ENCODE data around the gene FMO1.

Gene FMO1

GRCh38 chr1:171258943-171259342 lies 10.6 kb downstream of the FMO1 start:
- no peak overlapping the region for H3K4me3 ChIP-seq (ENCODE audit: low read depth in 1 of 2, low read length in 2 of 2)
- no peaks in the 10 kb centered on the region for H3K9me3 ChIP-seq (ENCODE audit: control insufficient read depth in 1 of 2, low read length in 2 of 2)
- H3K27me3 ChIP-seq (ENCODE audit: low read depth, low read length): no peaks in the 10 kb centered on the region
- H3K36me3 ChIP-seq (ENCODE audit: control insufficient read depth in 1 of 2, insufficient read depth in 2 of 2, low read length in 2 of 2): no peaks in the 10 kb centered on the region
- no peaks in the 10 kb centered on the region for H3K4me1 ChIP-seq (ENCODE audit: control insufficient read depth in 1 of 2, insufficient read depth in 2 of 2, low read length in 2 of 2)
- H3K27ac ChIP-seq (ENCODE audit: low read length): no peak overlapping the region

GRCh38 chr1:171261336-171261735 lies 13.0 kb downstream of the FMO1 start:
- H3K4me3 ChIP-seq (ENCODE audit: low read depth in 1 of 2, low read length in 2 of 2): no peak overlapping the region
- H3K27ac ChIP-seq (ENCODE audit: low read length): no peak overlapping the region
- H3K9me3 ChIP-seq (ENCODE audit: control insufficient read depth in 1 of 2, low read length in 2 of 2): no peaks in the 10 kb centered on the region
- H3K27me3 ChIP-seq (ENCODE audit: low read depth, low read length): no peaks in the 10 kb centered on the region
- no peaks in the 10 kb centered on the region for H3K4me1 ChIP-seq (ENCODE audit: control insufficient read depth in 1 of 2, insufficient read depth in 2 of 2, low read length in 2 of 2)
- H3K36me3 ChIP-seq (ENCODE audit: control insufficient read depth in 1 of 2, insufficient read depth in 2 of 2, low read length in 2 of 2): no peaks in the 10 kb centered on the region

DNA sequence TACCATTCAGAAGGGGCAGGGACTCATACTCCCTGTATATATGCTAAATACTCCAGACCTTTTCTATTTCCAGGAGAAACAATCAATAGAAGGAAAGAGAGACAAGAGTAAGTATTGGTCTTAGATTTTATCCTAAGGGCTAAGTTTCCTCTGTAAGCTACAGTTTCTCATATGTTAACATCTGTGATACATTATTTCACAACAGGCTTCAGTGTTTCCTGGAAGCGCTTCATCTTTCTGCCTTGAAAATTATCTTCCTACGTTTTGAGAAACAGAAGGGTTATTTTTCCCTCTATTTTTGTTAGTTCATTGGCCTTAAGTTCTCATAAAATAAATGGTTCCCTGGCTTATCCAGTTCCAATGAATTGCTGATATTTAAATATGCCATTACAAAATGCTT lies 15.6 kb downstream of the FMO1 start:
- Histone ChIP-seq H3K36me3 (ENCODE audit: control insufficient read depth in 1 of 2, insufficient read depth in 2 of 2, low read length in 2 of 2) (no peaks in the 10 kb centered on the region), H3K4me1 (ENCODE audit: control insufficient read depth in 1 of 2, insufficient read depth in 2 of 2, low read length in 2 of 2) (no peaks in the 10 kb centered on the region), H3K27me3 (ENCODE audit: low read depth, low read length) (no peaks in the 10 kb centered on the region), H3K4me3 (ENCODE audit: low read depth in 1 of 2, low read length in 2 of 2) (no peak overlapping the region), H3K27ac (ENCODE audit: low read length) (no peak overlapping the region), H3K9me3 (ENCODE audit: control insufficient read depth in 1 of 2, low read length in 2 of 2) (no peaks in the 10 kb centered on the region)

DNA sequence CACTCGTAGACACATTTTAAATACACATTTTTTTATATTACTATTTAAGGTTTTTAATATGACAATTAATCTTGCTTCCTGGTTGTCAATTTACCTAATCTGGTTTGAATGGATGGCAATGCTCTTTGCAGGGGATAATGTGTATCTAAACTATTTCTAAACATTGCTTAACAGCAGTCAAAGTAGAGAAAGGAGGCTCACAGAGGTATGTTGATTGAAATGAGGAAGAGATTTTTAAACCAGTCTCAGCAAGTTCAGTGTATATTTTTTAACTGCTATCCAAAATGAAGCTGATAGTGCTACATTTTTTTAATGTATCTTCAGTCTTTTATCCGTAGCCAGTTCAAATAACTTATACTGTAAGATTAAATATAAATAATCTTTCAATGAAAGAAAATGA lies 17.4 kb downstream of the FMO1 start:
- no peaks in the 10 kb centered on the region for H3K4me1 ChIP-seq (ENCODE audit: control insufficient read depth in 1 of 2, insufficient read depth in 2 of 2, low read length in 2 of 2)
- H3K4me3 ChIP-seq (ENCODE audit: low read depth in 1 of 2, low read length in 2 of 2): no peak overlapping the region
- no peaks in the 10 kb centered on the region for H3K9me3 ChIP-seq (ENCODE audit: control insufficient read depth in 1 of 2, low read length in 2 of 2)
- no peak overlapping the region for H3K27ac ChIP-seq (ENCODE audit: low read length)
- no peaks in the 10 kb centered on the region for H3K36me3 ChIP-seq (ENCODE audit: control insufficient read depth in 1 of 2, insufficient read depth in 2 of 2, low read length in 2 of 2)
- no peaks in the 10 kb centered on the region for H3K27me3 ChIP-seq (ENCODE audit: low read depth, low read length)

DNA sequence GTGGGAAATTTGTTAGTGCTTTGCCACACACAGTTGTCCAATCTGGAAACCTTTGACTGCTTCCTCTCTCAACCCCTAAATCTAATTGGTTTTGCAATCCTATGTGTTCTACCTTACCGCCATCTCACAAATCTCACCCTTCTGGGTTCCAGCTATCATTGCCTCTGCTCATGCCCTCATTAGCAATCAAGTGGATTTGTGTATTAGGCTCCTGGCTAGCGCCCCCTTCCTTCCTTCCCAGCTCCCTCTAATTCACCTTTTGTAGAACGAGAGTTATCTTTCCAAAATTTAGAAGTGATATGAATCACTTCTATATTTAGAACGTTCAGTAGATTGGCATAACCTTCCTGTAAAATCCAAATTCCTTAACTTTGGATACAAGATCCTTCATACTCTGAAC lies 18.6 kb downstream of the FMO1 start:
- Histone ChIP-seq H3K4me1 (ENCODE audit: control insufficient read depth in 1 of 2, insufficient read depth in 2 of 2, low read length in 2 of 2) (no peaks in the 10 kb centered on the region), H3K27ac (ENCODE audit: low read length) (no peak overlapping the region), H3K9me3 (ENCODE audit: control insufficient read depth in 1 of 2, low read length in 2 of 2) (no peaks in the 10 kb centered on the region), H3K27me3 (ENCODE audit: low read depth, low read length) (no peaks in the 10 kb centered on the region), H3K4me3 (ENCODE audit: low read depth in 1 of 2, low read length in 2 of 2) (no peak overlapping the region), H3K36me3 (ENCODE audit: control insufficient read depth in 1 of 2, insufficient read depth in 2 of 2, low read length in 2 of 2) (no peaks in the 10 kb centered on the region)

DNA sequence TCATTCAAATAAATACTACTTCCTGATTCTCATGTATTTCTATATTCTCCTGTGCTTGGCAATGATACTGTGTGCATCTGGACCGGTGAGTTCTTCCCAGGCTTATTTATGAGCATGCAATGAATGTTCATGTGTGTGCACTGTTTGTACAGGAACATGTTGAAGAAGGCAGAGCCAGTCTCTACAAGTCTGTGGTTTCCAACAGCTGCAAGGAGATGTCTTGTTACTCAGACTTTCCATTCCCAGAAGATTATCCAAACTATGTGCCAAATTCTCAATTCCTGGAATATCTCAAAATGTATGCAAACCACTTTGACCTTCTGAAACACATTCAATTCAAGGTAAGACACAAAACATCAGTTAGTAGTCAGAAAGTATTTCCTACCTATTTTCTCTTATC lies 19.1 kb downstream of the FMO1 start:
- Histone ChIP-seq H3K4me1 (ENCODE audit: control insufficient read depth in 1 of 2, insufficient read depth in 2 of 2, low read length in 2 of 2) (no peaks in the 10 kb centered on the region), H3K4me3 (ENCODE audit: low read depth in 1 of 2, low read length in 2 of 2) (no peak overlapping the region)

DNA sequence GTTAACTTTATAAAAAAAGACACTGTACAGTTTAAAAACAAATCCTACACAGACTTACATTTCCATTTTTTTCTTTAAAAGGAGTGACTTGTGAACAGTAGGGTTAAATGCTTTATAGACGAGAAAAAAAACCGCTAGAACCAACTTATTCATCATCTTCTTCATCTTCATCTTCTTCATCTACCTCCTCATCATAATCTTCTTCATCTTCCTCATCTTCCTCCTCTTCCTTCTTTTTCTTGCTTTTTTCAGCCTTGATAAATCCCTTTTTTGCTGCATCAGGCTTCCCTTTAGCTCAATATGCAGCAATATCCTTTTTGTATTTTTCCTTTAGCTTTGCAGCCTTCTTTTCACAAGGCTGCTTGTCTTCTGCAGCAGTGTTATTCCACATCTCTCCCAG lies 22.5 kb downstream of the FMO1 start:
- H3K27me3 ChIP-seq (ENCODE audit: low read depth, low read length): no peaks in the 10 kb centered on the region
- H3K27ac ChIP-seq (ENCODE audit: low read length): no peak overlapping the region
- no peaks in the 10 kb centered on the region for H3K4me1 ChIP-seq (ENCODE audit: control insufficient read depth in 1 of 2, insufficient read depth in 2 of 2, low read length in 2 of 2)
- no peaks in the 10 kb centered on the region for H3K9me3 ChIP-seq (ENCODE audit: control insufficient read depth in 1 of 2, low read length in 2 of 2)
- H3K36me3 ChIP-seq (ENCODE audit: control insufficient read depth in 1 of 2, insufficient read depth in 2 of 2, low read length in 2 of 2): no peaks in the 10 kb centered on the region
- H3K4me3 ChIP-seq (ENCODE audit: low read depth in 1 of 2, low read length in 2 of 2): no peak overlapping the region

More for the DNA sequence above, 19.1 kb downstream of the FMO1 start:
- Histone ChIP-seq H3K36me3 (ENCODE audit: control insufficient read depth in 1 of 2, insufficient read depth in 2 of 2, low read length in 2 of 2) (no peaks in the 10 kb centered on the region), H3K27me3 (ENCODE audit: low read depth, low read length) (no peaks in the 10 kb centered on the region), H3K9me3 (ENCODE audit: control insufficient read depth in 1 of 2, low read length in 2 of 2) (no peaks in the 10 kb centered on the region), H3K27ac (ENCODE audit: low read length) (no peak overlapping the region)

GRCh38 chr1:171277534-171277933 lies 29.2 kb downstream of the FMO1 start:
- no peaks in the 10 kb centered on the region for H3K9me3 ChIP-seq (ENCODE audit: control insufficient read depth in 1 of 2, low read length in 2 of 2)
- H3K27ac ChIP-seq (ENCODE audit: low read length): no peak overlapping the region
- no peak overlapping the region for H3K4me3 ChIP-seq (ENCODE audit: low read depth in 1 of 2, low read length in 2 of 2)
- no peaks in the 10 kb centered on the region for H3K27me3 ChIP-seq (ENCODE audit: low read depth, low read length)
- no peaks in the 10 kb centered on the region for H3K4me1 ChIP-seq (ENCODE audit: control insufficient read depth in 1 of 2, insufficient read depth in 2 of 2, low read length in 2 of 2)
- H3K36me3 ChIP-seq (ENCODE audit: control insufficient read depth in 1 of 2, insufficient read depth in 2 of 2, low read length in 2 of 2): no peaks in the 10 kb centered on the region

DNA sequence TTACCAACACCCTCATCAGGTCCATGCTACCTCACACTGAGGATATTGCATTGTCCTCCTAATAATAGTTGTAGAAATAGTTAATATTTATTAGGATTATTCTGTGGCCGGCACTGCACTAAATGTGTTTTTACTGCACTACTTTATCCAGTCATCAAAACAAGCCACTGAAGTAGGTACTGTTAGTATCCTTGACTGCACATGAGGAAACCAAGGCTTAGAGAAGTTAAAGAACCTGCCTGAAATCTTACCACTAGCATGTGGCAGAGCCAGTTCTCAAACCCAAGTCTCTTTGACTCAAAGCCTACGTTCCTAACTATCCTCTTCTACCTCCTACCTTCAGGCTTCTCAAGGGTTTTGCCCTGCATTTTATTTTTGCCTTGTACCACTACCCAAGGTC lies 30.9 kb downstream of the FMO1 start:
- no peaks in the 10 kb centered on the region for H3K36me3 ChIP-seq (ENCODE audit: control insufficient read depth in 1 of 2, insufficient read depth in 2 of 2, low read length in 2 of 2)
- no peak overlapping the region for H3K27ac ChIP-seq (ENCODE audit: low read length)
- H3K9me3 ChIP-seq (ENCODE audit: control insufficient read depth in 1 of 2, low read length in 2 of 2): no peaks in the 10 kb centered on the region
- H3K4me3 ChIP-seq (ENCODE audit: low read depth in 1 of 2, low read length in 2 of 2): no peak overlapping the region
- no peaks in the 10 kb centered on the region for H3K4me1 ChIP-seq (ENCODE audit: control insufficient read depth in 1 of 2, insufficient read depth in 2 of 2, low read length in 2 of 2)
- no peaks in the 10 kb centered on the region for H3K27me3 ChIP-seq (ENCODE audit: low read depth, low read length)

DNA sequence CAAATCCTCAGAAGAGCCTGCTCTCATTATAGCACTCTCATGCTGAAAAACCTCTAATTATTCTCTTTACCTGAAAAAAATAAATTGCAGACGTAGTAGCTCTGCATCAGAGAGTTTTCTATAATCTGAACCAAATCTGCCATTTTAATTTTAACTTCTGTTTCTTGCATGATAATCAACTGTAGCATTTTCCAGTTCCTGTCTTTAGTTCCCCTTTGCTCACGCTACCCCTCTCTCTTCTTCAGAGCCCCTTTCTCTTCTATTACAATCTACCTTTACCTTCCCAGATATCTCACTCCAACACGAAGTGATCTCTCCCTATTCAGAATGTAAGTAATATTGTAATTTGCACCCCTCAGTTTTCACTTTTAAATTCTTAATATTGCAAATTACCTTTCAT lies 31.4 kb downstream of the FMO1 start:
- Histone ChIP-seq H3K9me3 (ENCODE audit: control insufficient read depth in 1 of 2, low read length in 2 of 2) (no peaks in the 10 kb centered on the region), H3K36me3 (ENCODE audit: control insufficient read depth in 1 of 2, insufficient read depth in 2 of 2, low read length in 2 of 2) (no peaks in the 10 kb centered on the region), H3K4me1 (ENCODE audit: control insufficient read depth in 1 of 2, insufficient read depth in 2 of 2, low read length in 2 of 2) (no peaks in the 10 kb centered on the region), H3K27ac (ENCODE audit: low read length) (no peak overlapping the region), H3K27me3 (ENCODE audit: low read depth, low read length) (no peaks in the 10 kb centered on the region), H3K4me3 (ENCODE audit: low read depth in 1 of 2, low read length in 2 of 2) (no peak overlapping the region)

DNA sequence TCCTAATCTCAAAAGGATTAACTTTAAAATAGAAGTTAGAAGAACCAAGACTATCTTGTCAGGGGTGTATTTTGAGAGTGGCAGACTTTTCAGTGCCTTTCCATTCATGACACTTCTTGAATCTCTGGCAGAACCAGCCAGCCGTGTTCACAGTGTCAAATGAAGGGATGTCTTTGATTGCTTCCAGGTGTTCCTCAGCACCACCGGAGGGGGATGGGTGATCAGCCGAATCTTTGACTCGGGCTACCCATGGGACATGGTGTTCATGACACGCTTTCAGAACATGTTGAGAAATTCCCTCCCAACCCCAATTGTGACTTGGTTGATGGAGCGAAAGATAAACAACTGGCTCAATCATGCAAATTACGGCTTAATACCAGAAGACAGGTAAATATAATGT lies 32.3 kb downstream of the FMO1 start:
- Histone ChIP-seq H3K27me3 (ENCODE audit: low read depth, low read length) (no peaks in the 10 kb centered on the region), H3K4me1 (ENCODE audit: control insufficient read depth in 1 of 2, insufficient read depth in 2 of 2, low read length in 2 of 2) (no peaks in the 10 kb centered on the region), H3K36me3 (ENCODE audit: control insufficient read depth in 1 of 2, insufficient read depth in 2 of 2, low read length in 2 of 2) (no peaks in the 10 kb centered on the region), H3K27ac (ENCODE audit: low read length) (no peak overlapping the region), H3K4me3 (ENCODE audit: low read depth in 1 of 2, low read length in 2 of 2) (no peak overlapping the region), H3K9me3 (ENCODE audit: control insufficient read depth in 1 of 2, low read length in 2 of 2) (no peaks in the 10 kb centered on the region)

DNA sequence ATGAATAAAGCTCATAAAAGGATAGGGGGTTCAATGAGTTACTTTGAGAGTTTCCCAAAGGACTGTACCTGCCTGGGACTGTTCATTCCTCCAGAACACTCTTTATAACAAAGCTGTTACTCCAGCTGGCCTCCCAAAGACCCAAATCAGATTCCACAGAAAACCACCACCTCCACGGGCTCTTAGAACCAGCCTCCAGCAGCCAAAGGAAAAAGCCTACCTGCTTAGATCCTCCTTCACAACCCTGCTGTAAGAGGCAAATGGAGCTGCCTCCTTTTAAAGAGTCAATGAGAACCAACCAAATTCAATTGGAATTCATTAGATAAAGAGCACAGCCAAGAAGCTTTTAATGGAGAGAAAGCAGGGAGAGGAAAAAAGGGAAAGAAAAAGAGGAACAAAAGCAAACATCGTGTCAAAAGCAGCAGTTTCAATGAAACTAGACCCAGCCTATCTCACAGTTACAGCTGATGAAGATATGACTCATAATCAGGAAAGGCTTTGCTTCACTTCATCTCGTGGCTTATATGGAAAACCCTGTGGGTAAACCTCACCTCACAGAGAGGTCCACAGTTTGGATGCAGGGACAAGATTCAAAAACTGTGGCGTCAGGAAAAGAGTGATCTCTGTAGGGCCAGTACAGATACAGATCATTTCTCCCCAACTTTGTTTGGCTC lies 37.9 kb downstream of the FMO1 start:
- H3K27ac ChIP-seq (ENCODE audit: low read length): no peak overlapping the region
- H3K36me3 ChIP-seq (ENCODE audit: control insufficient read depth in 1 of 2, insufficient read depth in 2 of 2, low read length in 2 of 2): no peaks in the 10 kb centered on the region
- no peak overlapping the region for H3K4me3 ChIP-seq (ENCODE audit: low read depth in 1 of 2, low read length in 2 of 2)
- H3K9me3 ChIP-seq (ENCODE audit: control insufficient read depth in 1 of 2, low read length in 2 of 2): no peaks in the 10 kb centered on the region
- H3K4me1 ChIP-seq (ENCODE audit: control insufficient read depth in 1 of 2, insufficient read depth in 2 of 2, low read length in 2 of 2): no peaks in the 10 kb centered on the region
- no peaks in the 10 kb centered on the region for H3K27me3 ChIP-seq (ENCODE audit: low read depth, low read length)

All from muscle layer of duodenum (tissue), 2 donors.